Natural killer cell (primary cell): ENCODE data around the gene ANGPTL2. TPM values are rescaled to one million over a fixed set of nuclear protein-coding genes. Genes with fewer than 3 reads are reported as not detected.

Experiments used
- ATAC-seq, 3 donors: fragments of 150-1000 bp in 2 of 3; fragments of 200-7000 bp in 1 of 3; cut with Tn5 transposase; 1 replicate in 1 of 3; 2 replicates in 2 of 3; pipeline ENCODE4 v1.10.0; 2021; ENCODE audit warnings: mild to moderate bottlenecking in 2 of 3, moderate library complexity in 2 of 3
- DNase-seq, 2 donors: peaks; one replicate each; pipeline versions ENCODE4 v3.0.0 to v3.0.0-alpha.2; 2013 to 2021; ENCODE audit warnings: mixed read lengths in 1 of 2
- H3K27ac ChIP-seq: one replicate; pipeline ENCODE4 v1.5.1; 2013; ENCODE audit warnings: mild to moderate bottlenecking, low read length
- H3K27me3 ChIP-seq: one replicate; pipeline ENCODE4 v1.6.1; 2013; ENCODE audit warnings: low read length; ENCODE audit not compliant: control insufficient read depth, insufficient read depth
- H3K36me3 ChIP-seq: one replicate; pipeline ENCODE4 v1.6.1; 2013; ENCODE audit warnings: low read length; ENCODE audit not compliant: control insufficient read depth, insufficient read depth
- H3K4me1 ChIP-seq: one replicate; pipeline ENCODE4 v1.6.1; 2013; ENCODE audit warnings: low read length; ENCODE audit not compliant: control insufficient read depth, insufficient read depth
- H3K4me3 ChIP-seq: one replicate; pipeline ENCODE4 v1.5.1; 2013; ENCODE audit warnings: low read length
- H3K9me3 ChIP-seq: one replicate; pipeline ENCODE4 v1.6.1; 2013; ENCODE audit warnings: low read length; ENCODE audit not compliant: control insufficient read depth, insufficient read depth
- H3K27ac Mint-ChIP-seq, 2 donors: one replicate each; pipeline ENCODE4 v1.8.0; 2022; ENCODE audit warnings: mild to moderate bottlenecking in 2 of 2, mixed read lengths in 2 of 2, moderate library complexity in 1 of 2
- H3K27me3 Mint-ChIP-seq, 2 donors: one replicate each; pipeline ENCODE4 v1.8.0; 2022; ENCODE audit warnings: low read depth in 2 of 2, mixed read lengths in 2 of 2
- H3K36me3 Mint-ChIP-seq: one replicate; pipeline ENCODE4 v1.8.0; 2022; ENCODE audit warnings: mixed read lengths
- H3K4me1 Mint-ChIP-seq, 2 donors: one replicate each; pipeline ENCODE4 v1.8.0; 2022; ENCODE audit warnings: mixed read lengths in 2 of 2
- H3K4me3 Mint-ChIP-seq: one replicate; pipeline ENCODE4 v1.8.0; 2022; ENCODE audit warnings: mild to moderate bottlenecking, moderate library complexity, mixed read lengths
- H3K9me3 Mint-ChIP-seq, 2 donors: one replicate each; pipeline ENCODE4 v1.8.0; 2022; ENCODE audit warnings: mixed read lengths in 2 of 2
- CTCF ChIP-seq: fragments of 200-600 bp; IDR thresholded peaks from one replicate; pipeline ENCODE4 v1.8.0; 2022; ENCODE audit warnings: antibody characterized with exemption
- WGBS: methylation state at CpG from one replicate; pipeline ENCODE4 v1.1.7; 2013; ENCODE audit warnings: missing lambda C conversion rate; ENCODE audit not compliant: insufficient coverage; 5-methylcytosine and 5-hydroxymethylcytosine counted together
- intact Hi-C: fragments of 100-400 bp; cut with micrococcal nuclease; formaldehyde crosslinking; loops from one replicate; pipeline ENCODE4 v1.14.2; 2022
- total RNA-seq, 4 donors: library from RNA; stranded (reverse); fragments of 120-200 nt in 1 of 4; gene quantifications; one replicate each; pipeline versions ENCODE4 v1.2.3 to v1.2.4, GENCODE V29; 2013 to 2022

Gene ANGPTL2
- total RNA-seq, 3 donors from 2014 or later (not counting 1 experiment from before 2014, with no cell fraction given) = not detected

DNA sequence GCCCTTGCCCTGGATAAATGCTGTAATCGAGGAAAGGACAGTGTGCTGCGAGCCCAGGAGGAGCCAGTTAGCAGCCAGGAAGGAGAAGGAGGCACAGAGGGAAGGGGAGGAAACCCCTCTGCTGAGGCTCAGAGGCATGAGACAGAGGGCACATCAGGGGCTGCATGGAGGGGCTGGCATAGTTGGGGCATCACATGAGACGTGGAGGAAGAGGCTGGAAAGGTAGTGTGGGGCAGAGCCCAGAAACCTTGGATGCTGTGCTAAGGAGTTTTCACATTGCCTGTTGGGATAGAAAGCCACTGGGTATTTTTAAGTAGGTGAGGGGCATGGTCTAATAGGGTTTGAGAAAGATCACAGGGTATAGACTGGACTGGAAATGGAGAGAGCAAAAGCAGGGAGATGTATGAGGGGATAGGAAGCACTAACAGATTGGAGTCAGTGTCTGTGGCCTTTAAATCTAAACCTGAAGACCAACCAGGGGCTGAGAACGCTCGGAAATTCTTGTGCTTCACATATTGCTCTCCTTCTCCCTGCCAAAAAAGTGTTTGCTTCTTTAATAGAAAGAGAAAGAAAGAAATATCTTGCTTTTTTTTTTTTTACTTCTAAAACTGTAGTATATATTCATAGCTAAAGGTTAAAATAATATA is 33.0 kb upstream of the ANGPTL2 start:
- DNase-seq (no peak), ATAC-seq (no peak)
- Histone ChIP-seq H3K9me3 (no peaks in the 10 kb centered on the region), H3K27ac (no peak overlapping the region), H3K27me3 (no peaks in the 10 kb centered on the region), H3K4me1 (peaks cover 9% of the 10 kb centered on the region), H3K36me3 (no peaks in the 10 kb centered on the region), H3K4me3 (no peak overlapping the region)
- Mint-ChIP-seq H3K9me3 (no peaks in the 10 kb centered on the region), H3K4me1 (no peaks in the 10 kb centered on the region), H3K27ac (no peak overlapping the region), H3K4me3 (no peak overlapping the region), H3K36me3 (no peaks in the 10 kb centered on the region), H3K27me3 (peaks cover 0 to 3% of the 10 kb centered on the region in 2 donors)
- no peak for TF ChIP-seq CTCF
- 96% methylated on average over 3 of the region's 5 CpGs for WGBS
- intact Hi-C loops = no loop called here

DNA sequence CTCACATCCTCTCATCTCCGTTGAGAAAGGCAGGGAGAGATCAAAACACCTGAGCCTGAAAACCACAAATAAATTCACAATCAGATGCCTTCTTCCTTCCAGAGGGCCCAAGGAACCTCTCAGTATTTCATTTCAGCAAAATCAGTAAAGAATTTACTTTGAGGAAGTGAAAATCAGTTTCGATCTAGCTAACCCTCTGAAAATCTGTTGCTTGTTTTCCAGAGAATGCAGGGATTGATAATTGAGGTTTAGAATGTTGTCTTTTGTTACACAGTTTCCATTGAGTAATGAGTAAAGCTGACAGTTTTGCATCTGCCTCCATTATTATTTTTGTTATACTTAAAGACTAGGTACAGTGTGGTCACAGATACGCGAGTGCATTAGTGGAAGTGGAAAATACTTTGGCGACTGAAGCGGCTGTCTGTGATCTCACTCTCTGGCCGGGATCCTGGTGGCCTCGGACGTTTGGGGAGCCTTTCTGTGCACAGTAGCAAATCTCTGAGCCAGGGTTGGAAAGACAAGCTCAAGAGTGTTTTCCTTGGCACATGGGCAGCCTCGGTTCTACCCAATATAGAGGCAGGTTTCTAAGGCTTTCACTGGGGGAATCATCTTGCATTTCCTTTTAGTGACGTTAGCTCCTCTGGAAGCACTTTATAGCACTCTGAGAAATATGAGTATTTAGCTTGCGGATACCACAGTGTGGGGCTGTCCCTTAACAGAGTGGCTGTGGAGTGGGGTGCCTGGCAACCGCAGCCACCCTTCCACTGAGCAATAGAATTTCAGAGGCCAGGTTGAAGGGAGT is 32.2 kb upstream of the ANGPTL2 start:
- Mint-ChIP-seq H3K4me3 (no peak overlapping the region), H3K9me3 (no peaks in the 10 kb centered on the region), H3K4me1 (no peaks in the 10 kb centered on the region), H3K27me3 (peaks cover 0 to 1% of the 10 kb centered on the region in 2 donors), H3K36me3 (no peaks in the 10 kb centered on the region), H3K27ac (no peak overlapping the region)
- no peak for TF ChIP-seq CTCF
- H3K27me3 ChIP-seq = no peaks in the 10 kb centered on the region
- intact Hi-C loops = no loop called here
- H3K27ac ChIP-seq = no peak overlapping the region
- peaks cover 9% of the 10 kb centered on the region for H3K4me1 ChIP-seq
- no peaks in the 10 kb centered on the region for H3K9me3 ChIP-seq
- WGBS = 63% methylated on average over 13 of the region's 13 CpGs
- DNase-seq (no peak), ATAC-seq (peak in 1 of 3 donors; percentile 27)
- H3K4me3 ChIP-seq = no peak overlapping the region
- no peaks in the 10 kb centered on the region for H3K36me3 ChIP-seq

DNA sequence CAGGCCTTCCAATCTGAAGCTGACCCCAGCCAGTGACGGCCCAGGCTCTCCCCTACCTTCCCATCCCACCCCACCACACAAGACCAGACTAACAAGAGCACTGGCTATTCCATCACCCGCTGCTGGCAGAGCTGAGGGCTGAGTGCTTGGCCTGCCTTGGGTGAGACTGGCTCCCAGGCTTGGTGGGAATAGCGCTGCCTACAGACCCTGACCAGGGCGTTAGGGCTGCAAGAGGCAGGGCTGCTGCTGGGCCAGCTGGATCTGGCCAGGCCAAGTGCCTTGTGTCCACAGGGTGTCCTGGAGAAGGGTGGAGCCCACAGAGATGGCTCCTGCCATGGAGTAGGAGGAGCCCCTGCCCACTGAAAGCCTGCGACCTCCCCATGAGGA is 31.6 kb upstream of the ANGPTL2 start:
- Mint-ChIP-seq H3K36me3 (no peaks in the 10 kb centered on the region), H3K4me3 (no peak overlapping the region), H3K9me3 (no peaks in the 10 kb centered on the region), H3K27me3 (no peaks in the 10 kb centered on the region), H3K4me1 (no peaks in the 10 kb centered on the region), H3K27ac (no peak overlapping the region)
- intact Hi-C loops = no loop called here
- Histone ChIP-seq H3K27ac (no peak overlapping the region), H3K27me3 (no peaks in the 10 kb centered on the region), H3K4me1 (peaks cover 9% of the 10 kb centered on the region), H3K36me3 (no peaks in the 10 kb centered on the region), H3K4me3 (no peak overlapping the region), H3K9me3 (no peaks in the 10 kb centered on the region)
- no peak for DNase-seq
- 92% methylated on average over 5 of the region's 5 CpGs for WGBS
- ATAC-seq = no peak
- no peak for TF ChIP-seq CTCF
